HAP-1 (cell line): Measurements from ENCODE around the gene CROCC2.

Source experiments
- DNase-seq, 2 experiments: peaks; one replicate each; pipeline ENCODE4 v3.0.0-alpha.2; 2016 to 2020; ENCODE audit warnings: low spot score in 2 of 2
- H3K27me3 ChIP-seq: fragments of 250-450 bp; sonication (Bioruptor Pico); 2 replicates; pipeline ENCODE4 v1.5.1; 2020; ENCODE audit warnings: low read depth, mild to moderate bottlenecking, moderate library complexity
- H3K36me3 ChIP-seq: fragments of 250-450 bp; sonication (Bioruptor Pico); replicated peaks from 2 replicates; pipeline ENCODE4 v1.5.1; 2020; ENCODE audit warnings: mild to moderate bottlenecking
- H3K4me1 ChIP-seq: fragments of 250-450 bp; sonication (Bioruptor Pico); 2 replicates; pipeline ENCODE4 v1.5.1; 2020; ENCODE audit warnings: mild to moderate bottlenecking
- H3K4me3 ChIP-seq: fragments of 250-450 bp; sonication (Bioruptor Pico); 2 replicates; pipeline ENCODE4 v1.5.1; 2020; ENCODE audit warnings: mild to moderate bottlenecking, moderate library complexity
- H3K9me3 ChIP-seq: fragments of 250-450 bp; sonication (Bioruptor Pico); 2 replicates; pipeline ENCODE4 v1.5.1; 2020; ENCODE audit warnings: mild to moderate bottlenecking, moderate library complexity
- in situ Hi-C: fragments of 300-500 bp; cut with MboI; formaldehyde crosslinking; loops from 3 replicates; pipeline ENCODE4 v1.14.3; 2020; ENCODE audit warnings: low sequenced_read_pairs, inconsistent platforms, mixed read lengths

CROCC2 gene

GRCh38 chr2:241007880-241008710 is 102.0 kb downstream of the CROCC2 start:
- no peaks in the 10 kb centered on the region for H3K27me3 ChIP-seq
- peaks cover 9% of the 10 kb centered on the region for H3K4me1 ChIP-seq
- peaks cover 20% of the 10 kb centered on the region for H3K9me3 ChIP-seq
- no peaks in the 10 kb centered on the region for H3K36me3 ChIP-seq
- no peak for DNase-seq
- no peak overlapping the region for H3K4me3 ChIP-seq
- in situ Hi-C loops, result no loop called here

GRCh38 chr2:241008711-241009121 is 102.6 kb downstream of the CROCC2 start:
- Histone ChIP-seq H3K36me3 (no peaks in the 10 kb centered on the region), H3K27me3 (no peaks in the 10 kb centered on the region), H3K4me1 (peaks cover 9% of the 10 kb centered on the region), H3K4me3 (no peak overlapping the region), H3K9me3 (peaks cover 19% of the 10 kb centered on the region)
- in situ Hi-C loops, result no loop called here
- no peak for DNase-seq

- H3K4me3 ChIP-seq, result no peak overlapping the region
- DNase-seq, result no peak
- no peaks in the 10 kb centered on the region for H3K27me3 ChIP-seq
- peaks cover 9% of the 10 kb centered on the region for H3K4me1 ChIP-seq
- in situ Hi-C loops, result no loop called here
- H3K9me3 ChIP-seq, result peaks cover 15% of the 10 kb centered on the region
- H3K36me3 ChIP-seq, result no peaks in the 10 kb centered on the region
Measured at GRCh38 chr2:241009191-241009590, 103.1 kb downstream of the CROCC2 start.

- peaks cover 12% of the 10 kb centered on the region for H3K9me3 ChIP-seq
- peak in 1 of 2 experiments; percentile 66 for DNase-seq
- H3K4me3 ChIP-seq, result no peak overlapping the region
- no peaks in the 10 kb centered on the region for H3K36me3 ChIP-seq
- in situ Hi-C loops, result no loop called here
- H3K4me1 ChIP-seq, result peaks cover 9% of the 10 kb centered on the region
- no peaks in the 10 kb centered on the region for H3K27me3 ChIP-seq
Measured at GRCh38 chr2:241009601-241010530, 103.7 kb downstream of the CROCC2 start.

GRCh38 chr2:241010531-241011295 is 104.6 kb downstream of the CROCC2 start:
- Histone ChIP-seq H3K27me3 (no peaks in the 10 kb centered on the region), H3K36me3 (no peaks in the 10 kb centered on the region), H3K4me1 (peaks cover 9% of the 10 kb centered on the region), H3K4me3 (no peak overlapping the region), H3K9me3 (peaks cover 5% of the 10 kb centered on the region; the same call in 1 of the 2 replicates)
- in situ Hi-C loops, result no loop called here
- no peak for DNase-seq

GRCh38 chr2:241011296-241011600 is 105.1 kb downstream of the CROCC2 start:
- H3K4me3 ChIP-seq, result no peak overlapping the region
- no peaks in the 10 kb centered on the region for H3K27me3 ChIP-seq
- peak in 1 of 2 experiments; percentile 7 for DNase-seq
- no peaks in the 10 kb centered on the region for H3K9me3 ChIP-seq
- peaks cover 9% of the 10 kb centered on the region for H3K4me1 ChIP-seq
- in situ Hi-C loops, result no loop called here
- no peaks in the 10 kb centered on the region for H3K36me3 ChIP-seq

GRCh38 chr2:241011751-241012510 is 105.8 kb downstream of the CROCC2 start:
- in situ Hi-C loops, result no loop called here
- peak in 1 of 2 experiments; percentile 3 for DNase-seq
- no peaks in the 10 kb centered on the region for H3K27me3 ChIP-seq
- no peaks in the 10 kb centered on the region for H3K9me3 ChIP-seq
- peaks cover 9% of the 10 kb centered on the region for H3K4me1 ChIP-seq
- no peaks in the 10 kb centered on the region for H3K36me3 ChIP-seq
- no peak overlapping the region for H3K4me3 ChIP-seq

- DNase-seq, result peak in 1 of 2 experiments; percentile 0
- Histone ChIP-seq H3K9me3 (no peaks in the 10 kb centered on the region), H3K4me1 (peaks cover 9% of the 10 kb centered on the region), H3K36me3 (no peaks in the 10 kb centered on the region), H3K4me3 (no peak overlapping the region), H3K27me3 (no peaks in the 10 kb centered on the region)
- in situ Hi-C loops, result no loop called here
Measured at GRCh38 chr2:241014224-241014623, 108.1 kb downstream of the CROCC2 start.

GRCh38 chr2:241014764-241015163 is 108.6 kb downstream of the CROCC2 start:
- no peaks in the 10 kb centered on the region for H3K36me3 ChIP-seq
- in situ Hi-C loops, result no loop called here
- no peaks in the 10 kb centered on the region for H3K9me3 ChIP-seq
- no peak overlapping the region for H3K4me3 ChIP-seq
- peaks cover 7% of the 10 kb centered on the region for H3K4me1 ChIP-seq
- H3K27me3 ChIP-seq, result no peaks in the 10 kb centered on the region
- DNase-seq, result no peak

- in situ Hi-C loops, result no loop called here
- no peak overlapping the region for H3K4me3 ChIP-seq
Measured at GRCh38 chr2:241015439-241015838, 109.3 kb downstream of the CROCC2 start.

GRCh38 chr2:241017228-241017940 is 111.2 kb downstream of the CROCC2 start:
- DNase-seq, result peak in 1 of 2 experiments; percentile 1
- Histone ChIP-seq H3K4me1 (no peaks in the 10 kb centered on the region), H3K4me3 (no peak overlapping the region), H3K9me3 (no peaks in the 10 kb centered on the region), H3K36me3 (no peaks in the 10 kb centered on the region), H3K27me3 (no peaks in the 10 kb centered on the region)
- in situ Hi-C loops, result no loop called here

More at GRCh38 chr2:241015439-241015838, 109.3 kb downstream of the CROCC2 start:
- Histone ChIP-seq H3K36me3 (no peaks in the 10 kb centered on the region), H3K27me3 (no peaks in the 10 kb centered on the region), H3K9me3 (no peaks in the 10 kb centered on the region), H3K4me1 (no peaks in the 10 kb centered on the region; the same call in 1 of the 2 replicates)
- DNase-seq, result peak in 1 of 2 experiments; percentile 0

GRCh38 chr2:241018051-241018891 is 112.1 kb downstream of the CROCC2 start:
- in situ Hi-C loops, result no loop called here
- Histone ChIP-seq H3K4me3 (no peak overlapping the region), H3K4me1 (no peaks in the 10 kb centered on the region), H3K9me3 (no peaks in the 10 kb centered on the region), H3K27me3 (no peaks in the 10 kb centered on the region), H3K36me3 (no peaks in the 10 kb centered on the region)
- peak in 1 of 2 experiments; percentile 2 for DNase-seq
